ENCODE measurements around the gene ADAMTS6.

- TF ChIP-seq POLR2AphosphoS5 (IDR thresholded peaks at IDR 0.05; ENCODE audit: low read depth, low read length) = no peak
- TF ChIP-seq, protein P1, sequence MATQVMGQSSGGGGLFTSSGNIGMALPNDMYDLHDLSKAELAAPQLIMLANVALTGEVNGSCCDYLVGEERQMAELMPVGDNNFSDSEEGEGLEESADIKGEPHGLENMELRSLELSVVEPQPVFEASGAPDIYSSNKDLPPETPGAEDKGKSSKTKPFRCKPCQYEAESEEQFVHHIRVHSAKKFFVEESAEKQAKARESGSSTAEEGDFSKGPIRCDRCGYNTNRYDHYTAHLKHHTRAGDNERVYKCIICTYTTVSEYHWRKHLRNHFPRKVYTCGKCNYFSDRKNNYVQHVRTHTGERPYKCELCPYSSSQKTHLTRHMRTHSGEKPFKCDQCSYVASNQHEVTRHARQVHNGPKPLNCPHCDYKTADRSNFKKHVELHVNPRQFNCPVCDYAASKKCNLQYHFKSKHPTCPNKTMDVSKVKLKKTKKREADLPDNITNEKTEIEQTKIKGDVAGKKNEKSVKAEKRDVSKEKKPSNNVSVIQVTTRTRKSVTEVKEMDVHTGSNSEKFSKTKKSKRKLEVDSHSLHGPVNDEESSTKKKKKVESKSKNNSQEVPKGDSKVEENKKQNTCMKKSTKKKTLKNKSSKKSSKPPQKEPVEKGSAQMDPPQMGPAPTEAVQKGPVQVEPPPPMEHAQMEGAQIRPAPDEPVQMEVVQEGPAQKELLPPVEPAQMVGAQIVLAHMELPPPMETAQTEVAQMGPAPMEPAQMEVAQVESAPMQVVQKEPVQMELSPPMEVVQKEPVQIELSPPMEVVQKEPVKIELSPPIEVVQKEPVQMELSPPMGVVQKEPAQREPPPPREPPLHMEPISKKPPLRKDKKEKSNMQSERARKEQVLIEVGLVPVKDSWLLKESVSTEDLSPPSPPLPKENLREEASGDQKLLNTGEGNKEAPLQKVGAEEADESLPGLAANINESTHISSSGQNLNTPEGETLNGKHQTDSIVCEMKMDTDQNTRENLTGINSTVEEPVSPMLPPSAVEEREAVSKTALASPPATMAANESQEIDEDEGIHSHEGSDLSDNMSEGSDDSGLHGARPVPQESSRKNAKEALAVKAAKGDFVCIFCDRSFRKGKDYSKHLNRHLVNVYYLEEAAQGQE (IDR thresholded peaks at IDR 0.05; ENCODE audit: insufficient read depth in 1 of 2, low read depth in 2 of 2, low read length in 2 of 2) = no peak
- TF ChIP-seq TAF1 (IDR thresholded peaks at IDR 0.05; ENCODE audit: borderline replicate concordance, insufficient read depth, low read length) = no peak
- no peak for TF ChIP-seq SIN3A (IDR thresholded peaks at IDR 0.05; ENCODE audit: borderline replicate concordance, insufficient read depth, low read length)
Observed at GRCh38 chr5:65271906-65272305, 209.8 kb downstream of the ADAMTS6 start.
